Measurements from ENCODE around the gene VEZF1.
A peak's percentile ranks its signal among the peaks of the same experiment; 100 is the strongest.

The VEZF1 gene

DNA sequence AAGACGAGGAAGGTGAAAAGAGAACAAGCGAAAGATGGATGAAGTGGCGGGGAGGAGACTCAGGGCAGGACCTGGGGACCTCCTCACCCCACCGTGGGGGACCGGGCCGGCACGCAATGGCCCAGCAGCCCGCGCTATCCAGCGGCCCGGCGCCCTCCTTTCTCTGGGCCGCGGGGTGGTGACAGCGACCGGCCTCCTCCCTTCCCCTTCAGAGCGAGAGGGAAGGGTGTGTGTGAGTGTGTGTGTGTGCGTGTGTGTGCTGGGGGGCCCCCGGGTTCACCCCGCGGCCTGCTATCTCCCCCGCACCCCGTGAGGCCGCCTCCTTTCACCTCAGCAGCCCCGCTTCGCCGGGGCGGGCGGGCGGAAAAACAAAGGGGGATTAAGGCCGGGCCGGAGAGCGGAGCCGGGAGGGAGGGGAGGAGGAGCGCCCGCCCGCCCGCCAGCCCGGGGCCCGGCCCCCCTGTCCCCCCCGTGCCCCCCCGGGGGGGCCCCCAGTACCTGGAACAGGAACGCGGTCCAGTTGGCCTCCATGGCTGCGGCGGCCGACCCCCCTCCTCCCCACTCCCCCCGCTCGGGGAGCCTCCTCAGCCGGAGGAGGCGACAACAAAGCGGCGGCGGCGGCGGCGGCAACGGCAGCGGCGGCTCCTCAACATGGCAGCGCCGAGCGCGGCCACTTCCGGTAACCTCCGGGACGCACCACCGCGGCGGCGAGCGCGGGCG lies at the start of gene VEZF1:
Gene VEZF1 (minus strand): TSS at position 674 of the 720 bp plus-strand sequence. CDS start 143 bp downstream, at position 531.
- no peaks in the 10 kb centered on the region for H3K27me3 Mint-ChIP-seq (ENCODE audit: low read depth, poor library complexity)
- no peaks in the 10 kb centered on the region for H3K9me3 Mint-ChIP-seq
- peak within 1 kb of the TSS; percentile 98 for H3K27ac Mint-ChIP-seq
- peak within 1 kb of the TSS; percentile 95 for H3K4me3 Mint-ChIP-seq
- peak; percentile 87 for DNase-seq
- no peak for TF ChIP-seq CTCF (IDR thresholded peaks at IDR 0.05)
- H3K4me1 Mint-ChIP-seq: peaks cover 83% of the 10 kb centered on the region
- peaks cover 3% of the 10 kb centered on the region for H3K36me3 Mint-ChIP-seq (ENCODE audit: low read depth)

DNA sequence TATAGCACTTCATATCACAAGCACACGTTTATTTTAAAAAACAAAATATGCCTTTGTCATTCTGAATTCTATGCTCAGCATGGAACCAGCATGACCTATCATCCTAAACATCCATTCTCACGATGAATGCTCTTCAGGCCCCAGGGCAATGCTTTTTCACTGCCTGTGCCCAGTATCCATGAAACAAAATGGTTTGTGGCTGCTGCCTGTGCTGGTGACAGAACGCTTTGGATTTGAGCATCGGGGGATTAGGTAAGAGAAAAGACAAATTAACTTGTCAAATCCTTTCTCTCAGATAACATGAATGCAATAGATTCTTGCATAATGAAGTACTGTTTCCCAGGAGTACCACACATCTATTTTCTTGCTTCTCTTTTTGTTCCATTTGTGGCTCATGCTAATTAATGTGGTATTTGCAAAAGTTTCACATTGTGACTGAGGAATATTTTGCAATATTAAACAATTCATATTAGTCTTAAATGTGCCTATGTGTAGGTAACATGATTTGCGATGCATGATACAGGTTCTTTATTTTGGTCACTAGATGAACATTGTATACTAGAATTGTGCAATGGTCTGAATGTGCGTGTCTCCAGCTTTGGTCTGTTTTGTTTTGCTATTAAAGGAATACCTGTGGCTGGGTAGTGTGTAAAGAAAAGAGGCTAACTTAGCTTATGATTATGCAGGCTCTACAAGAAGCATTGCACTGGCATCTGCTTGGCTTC lies 44.8 kb upstream of the VEZF1 start:
- DNase-seq: no peak
- Mint-ChIP-seq H3K36me3 (ENCODE audit: low read depth) (peaks cover 14% of the 10 kb centered on the region), H3K27me3 (ENCODE audit: low read depth, poor library complexity) (peaks cover 8% of the 10 kb centered on the region), H3K4me1 (no peaks in the 10 kb centered on the region), H3K9me3 (peaks cover 17% of the 10 kb centered on the region), H3K27ac (no peak overlapping the region), H3K4me3 (no peak overlapping the region)
- TF ChIP-seq CTCF (IDR thresholded peaks at IDR 0.05): no peak

DNA sequence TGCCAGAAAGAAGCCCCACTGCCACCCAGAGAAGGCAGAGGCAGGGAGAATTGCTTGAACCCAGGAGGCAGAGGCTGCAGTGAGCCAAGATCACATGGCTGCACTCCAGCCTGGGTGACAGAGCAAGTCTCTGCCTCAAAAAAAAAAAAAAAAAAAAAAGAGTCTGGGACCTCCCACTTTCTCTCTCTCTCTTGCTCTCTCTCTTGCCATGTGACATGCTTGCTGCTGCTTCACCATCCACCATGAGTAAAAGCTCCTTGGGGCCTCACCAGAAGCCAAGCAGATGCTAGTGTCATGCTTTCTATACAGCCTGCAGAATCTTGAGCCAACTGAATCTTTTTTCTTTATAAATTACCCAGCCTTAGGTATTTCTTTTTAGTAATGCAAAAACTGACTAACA lies 40.5 kb upstream of the VEZF1 start:
- peaks cover 17% of the 10 kb centered on the region for H3K36me3 Mint-ChIP-seq (ENCODE audit: low read depth)
- peaks cover 26% of the 10 kb centered on the region for H3K9me3 Mint-ChIP-seq
- H3K4me1 Mint-ChIP-seq: no peaks in the 10 kb centered on the region
- H3K4me3 Mint-ChIP-seq: no peak overlapping the region
- no peak for DNase-seq
- no peak overlapping the region for H3K27ac Mint-ChIP-seq
- H3K27me3 Mint-ChIP-seq (ENCODE audit: low read depth, poor library complexity): peaks cover 6% of the 10 kb centered on the region
- TF ChIP-seq CTCF (IDR thresholded peaks at IDR 0.05): no peak

GRCh38 chr17:58020401-58020800 lies 32.3 kb upstream of the VEZF1 start:
- Mint-ChIP-seq H3K4me1 (no peaks in the 10 kb centered on the region), H3K36me3 (ENCODE audit: low read depth) (no peaks in the 10 kb centered on the region), H3K4me3 (no peak overlapping the region), H3K9me3 (no peaks in the 10 kb centered on the region), H3K27me3 (ENCODE audit: low read depth, poor library complexity) (peaks cover 3% of the 10 kb centered on the region), H3K27ac (no peak overlapping the region)
- TF ChIP-seq CTCF (IDR thresholded peaks at IDR 0.05): no peak
- DNase-seq: no peak

GRCh38 chr17:58019521-58019920 lies 31.5 kb upstream of the VEZF1 start:
- no peak for TF ChIP-seq CTCF (IDR thresholded peaks at IDR 0.05)
- H3K36me3 Mint-ChIP-seq (ENCODE audit: low read depth): no peaks in the 10 kb centered on the region
- no peaks in the 10 kb centered on the region for H3K9me3 Mint-ChIP-seq
- DNase-seq: no peak
- no peak overlapping the region for H3K4me3 Mint-ChIP-seq
- H3K27me3 Mint-ChIP-seq (ENCODE audit: low read depth, poor library complexity): peaks cover 3% of the 10 kb centered on the region
- no peak overlapping the region for H3K27ac Mint-ChIP-seq
- no peaks in the 10 kb centered on the region for H3K4me1 Mint-ChIP-seq
